HepG2 (cell line): ENCODE data around the gene SLC29A2. TPM values are rescaled to one million over a fixed set of nuclear protein-coding genes. Genes with fewer than 3 reads are reported as not detected.

Experiments used
- AKAP8 ChIP-seq: sonication (generic); formaldehyde crosslinking; IDR thresholded peaks from 2 replicates; pipeline ENCODE4 v1.5.1; 2020; ENCODE audit warnings: mild to moderate bottlenecking, missing genetic modification reagents
- CBFB ChIP-seq: sonication (generic); formaldehyde crosslinking; IDR thresholded peaks from 2 replicates; pipeline ENCODE4 v1.4.0; 2020; ENCODE audit warnings: missing genetic modification reagents
- PHF20 ChIP-seq: sonication (generic); formaldehyde crosslinking; IDR thresholded peaks from 2 replicates; pipeline ENCODE4 v1.5.0; 2020; ENCODE audit warnings: mild to moderate bottlenecking, missing genetic modification reagents
- SNAPC4 ChIP-seq: sonication (generic); formaldehyde crosslinking; IDR thresholded peaks from 2 replicates; pipeline ENCODE4 v1.4.0; 2020; ENCODE audit warnings: mild to moderate bottlenecking, missing genetic modification reagents
- SP1 ChIP-seq, 2 experiments: fragments of 450-650 bp in 1 of 2; sonication (generic) in 1 of 2; formaldehyde crosslinking in 1 of 2; IDR thresholded peaks; 2 replicates each; pipeline versions ENCODE4 v1.4.0 to v1.6.1; 2016 to 2020; ENCODE audit warnings: missing genetic modification reagents in 1 of 2
- SRF ChIP-seq: IDR thresholded peaks from 2 replicates; pipeline ENCODE4 v1.6.1; 2011; ENCODE audit warnings: mild to moderate bottlenecking, low read depth, low read length, moderate library complexity
- THAP9 ChIP-seq: sonication (generic); formaldehyde crosslinking; IDR thresholded peaks from 2 replicates; pipeline ENCODE4; 2020; ENCODE audit warnings: missing genetic modification reagents, mild to moderate bottlenecking, borderline replicate concordance
- TSC22D2 ChIP-seq: sonication (generic); formaldehyde crosslinking; IDR thresholded peaks from 2 replicates; pipeline ENCODE4 v1.5.1; 2020; ENCODE audit warnings: missing genetic modification reagents, mild to moderate bottlenecking, borderline replicate concordance
- ZBTB25 ChIP-seq: IDR thresholded peaks from 2 replicates; pipeline ENCODE4 v1.6.1; 2018; ENCODE audit warnings: missing genetic modification reagents
- ZFP1 ChIP-seq: IDR thresholded peaks from 2 replicates; pipeline ENCODE4 v1.6.1; 2016
- ZMYM3 ChIP-seq: sonication (generic); formaldehyde crosslinking; IDR thresholded peaks from 2 replicates; pipeline ENCODE4 v1.5.1; 2020; ENCODE audit warnings: mild to moderate bottlenecking, missing genetic modification reagents
- ZNF205 ChIP-seq: IDR thresholded peaks from 2 replicates; pipeline ENCODE4 v1.6.1; 2018; ENCODE audit warnings: missing biosample characterization, missing genetic modification reagents
- ZNF225 ChIP-seq: sonication (generic); formaldehyde crosslinking; IDR thresholded peaks from 2 replicates; pipeline ENCODE4 v1.4.0; 2020; ENCODE audit warnings: mild to moderate bottlenecking, missing genetic modification reagents
- ZNF598 ChIP-seq: sonication (generic); formaldehyde crosslinking; IDR thresholded peaks from 2 replicates; pipeline ENCODE4 v1.5.1; 2020; ENCODE audit warnings: mild to moderate bottlenecking, missing genetic modification reagents, borderline replicate concordance
- polyA plus RNA-seq, 8 experiments: library from polyadenylated mRNA; depleted of rRNA in 3 of 8; stranded (reverse) in 7 of 8; unstranded in 1 of 8; fragments of >200 nt; fragmentation: Illumina TruSeq in 4 of 8; extraction: Trizol in 4 of 8; gene quantifications; 2 replicates each; pipeline versions ENCODE4 v1.2.1 to v1.2.3, GENCODE V29; 2011 to 2016; ENCODE audit warnings: low read depth in 4 of 8, missing spikeins in 1 of 8, mixed read lengths in 1 of 8; ENCODE audit not compliant: insufficient read depth in 1 of 8
- total RNA-seq, 5 experiments: library from RNA; depleted of rRNA; stranded (reverse); fragments of >200 nt; fragmentation: Illumina TruSeq; extraction: Trizol; gene quantifications; 2 replicates each; pipeline ENCODE4 v1.2.3, GENCODE V29; 2016; ENCODE audit warnings: low read depth in 1 of 5
- TF ChIP-seq, protein P1 (sequence below): IDR thresholded peaks from 2 replicates; pipeline ENCODE4 v1.6.1; 2016; ENCODE audit warnings: missing compliant biosample characterization, missing genetic modification reagents, borderline replicate concordance
- TF ChIP-seq, protein P2 (sequence below): IDR thresholded peaks from 2 replicates; pipeline ENCODE4 v1.6.1; 2018; ENCODE audit warnings: missing genetic modification reagents, mild to moderate bottlenecking, missing compliant biosample characterization

SLC29A2 gene
- total and polyA plus RNA-seq, 2 of the 13 experiments (the other 11 are each of a cell fraction or from before 2014, with no cell fraction given), result 0.63 to 0.66 TPM

GRCh38 chr11:66336234-66337102, 35.1 kb downstream of the SLC29A2 start, which contains the start of gene RIN1 (continued):
- TF ChIP-seq, protein P1, sequence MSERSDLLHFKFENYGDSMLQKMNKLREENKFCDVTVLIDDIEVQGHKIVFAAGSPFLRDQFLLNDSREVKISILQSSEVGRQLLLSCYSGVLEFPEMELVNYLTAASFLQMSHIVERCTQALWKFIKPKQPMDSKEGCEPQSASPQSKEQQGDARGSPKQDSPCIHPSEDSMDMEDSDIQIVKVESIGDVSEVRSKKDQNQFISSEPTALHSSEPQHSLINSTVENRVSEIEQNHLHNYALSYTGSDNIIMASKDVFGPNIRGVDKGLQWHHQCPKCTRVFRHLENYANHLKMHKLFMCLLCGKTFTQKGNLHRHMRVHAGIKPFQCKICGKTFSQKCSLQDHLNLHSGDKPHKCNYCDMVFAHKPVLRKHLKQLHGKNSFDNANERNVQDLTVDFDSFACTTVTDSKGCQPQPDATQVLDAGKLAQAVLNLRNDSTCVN (CRISPR knock-in tag), result no peak; the same call in 1 of the 2 replicates
- TF ChIP-seq ZNF598 (0 out of 2 replicates have a peak, but pooled peaks have one; percentile 20), SP1 (IDR thresholded peaks at IDR 0.05) (no peak), SP1 (CRISPR knock-in tag; IDR thresholded peaks at IDR 0.05) (peak; percentile 55), ZFP1 (CRISPR knock-in tag) (peak; percentile 82; the same call in 1 of the 2 replicates), AKAP8 (CRISPR knock-in tag) (peak; percentile 86), ZNF225 (CRISPR knock-in tag) (peak; percentile 70; the same call in 1 of the 2 replicates), SRF (no peak), ZMYM3 (CRISPR knock-in tag) (peak; percentile 82; the same call in 1 of the 2 replicates), CBFB (CRISPR knock-in tag) (peak; percentile 93; the same call in 1 of the 2 replicates), SNAPC4 (CRISPR knock-in tag) (no peak), THAP9 (CRISPR knock-in tag) (peak; percentile 70; the same call in 1 of the 2 replicates), ZNF205 (CRISPR knock-in tag) (peak; percentile 81), PHF20 (CRISPR knock-in tag) (peak; percentile 66; the same call in 1 of the 2 replicates), ZBTB25 (CRISPR knock-in tag) (peak; percentile 55; the same call in 1 of the 2 replicates), TSC22D2 (CRISPR knock-in tag) (0 out of 2 replicates have a peak, but pooled peaks have one; percentile 87)
- TF ChIP-seq, protein P2, sequence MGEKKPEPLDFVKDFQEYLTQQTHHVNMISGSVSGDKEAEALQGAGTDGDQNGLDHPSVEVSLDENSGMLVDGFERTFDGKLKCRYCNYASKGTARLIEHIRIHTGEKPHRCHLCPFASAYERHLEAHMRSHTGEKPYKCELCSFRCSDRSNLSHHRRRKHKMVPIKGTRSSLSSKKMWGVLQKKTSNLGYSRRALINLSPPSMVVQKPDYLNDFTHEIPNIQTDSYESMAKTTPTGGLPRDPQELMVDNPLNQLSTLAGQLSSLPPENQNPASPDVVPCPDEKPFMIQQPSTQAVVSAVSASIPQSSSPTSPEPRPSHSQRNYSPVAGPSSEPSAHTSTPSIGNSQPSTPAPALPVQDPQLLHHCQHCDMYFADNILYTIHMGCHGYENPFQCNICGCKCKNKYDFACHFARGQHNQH (CRISPR knock-in tag), result peak; percentile 92
